OCI-LY7 (cell line): ENCODE measurements around the gene CDCP1. TPM values are rescaled to one million over a fixed set of nuclear protein-coding genes. Genes with fewer than 3 reads are reported as not detected.

ENCODE experiments used
- BruUV-seq: library from RNA; stranded (reverse); fragments of 400-500 nt; replicated peaks from 2 replicates; lab custom pipeline; 2021; lab: Mats Ljungman, UMichigan
- CTCF ChIA-PET: fragments of 300-600 bp; sonication (Branson Sonifier 250); formaldehyde crosslinking; loops from one replicate; lab custom pipeline; 2022; ENCODE audit warnings: antibody characterized with exemption; ENCODE audit not compliant: unreplicated experiment; lab: Charles Lee
- POLR2A ChIA-PET: fragments of 300-600 bp; sonication (Branson Sonifier 250); formaldehyde crosslinking; loops from one replicate; lab custom pipeline; 2022; ENCODE audit warnings: antibody characterized with exemption; lab: Charles Lee
- DNase-seq: peaks from one replicate; pipeline ENCODE4 v3.0.0-alpha.2; 2015; ENCODE audit warnings: low spot score
- H2AFZ ChIP-seq: fragments of 200-600 bp; sonication (generic), shearing (Covaris generic); 2 replicates; pipeline ENCODE4 v1.6.1; 2014; ENCODE audit warnings: mild to moderate bottlenecking, antibody characterized with exemption, low read length, moderate library complexity
- H3K27ac ChIP-seq: fragments of 200-600 bp; sonication (generic); 2 replicates; pipeline ENCODE4 v1.5.1; 2014; ENCODE audit warnings: mixed run types, low read depth, mild to moderate bottlenecking, moderate library complexity, low read length, inconsistent platforms; ENCODE audit not compliant: poor library complexity, severe bottlenecking
- H3K36me3 ChIP-seq: fragments of 200-600 bp; sonication (generic); 2 replicates; pipeline ENCODE4 v1.6.1; 2014; ENCODE audit warnings: mild to moderate bottlenecking, antibody characterized with exemption, low read length, moderate library complexity, mixed read lengths; ENCODE audit not compliant: insufficient read depth
- H3K4me1 ChIP-seq: fragments of 200-600 bp; sonication (generic); 2 replicates; pipeline ENCODE4 v1.5.1; 2014; ENCODE audit warnings: mild to moderate bottlenecking, low read length; ENCODE audit not compliant: insufficient read depth, poor library complexity, severe bottlenecking
- H3K4me2 ChIP-seq: fragments of 200-600 bp; sonication (generic); 2 replicates; pipeline ENCODE4 v1.6.1; 2014; ENCODE audit warnings: mild to moderate bottlenecking, low read length
- H3K4me3 ChIP-seq: fragments of 200-600 bp; sonication (generic); 2 replicates; pipeline ENCODE4 v1.5.1; 2014; ENCODE audit warnings: mild to moderate bottlenecking, low read depth, low read length; ENCODE audit not compliant: poor library complexity, severe bottlenecking
- H3K79me2 ChIP-seq: fragments of 200-600 bp; sonication (generic); 2 replicates; pipeline ENCODE4 v1.6.1; 2016; ENCODE audit warnings: low read depth, mild to moderate bottlenecking, low read length, moderate library complexity, mixed read lengths; ENCODE audit not compliant: insufficient read depth
- H3K9me2 ChIP-seq: fragments of 200-600 bp; sonication (generic); 2 replicates; pipeline ENCODE4 v1.6.1; 2016; ENCODE audit warnings: mild to moderate bottlenecking, low read length, mixed read lengths; ENCODE audit not compliant: insufficient read depth
- H3K9me3 ChIP-seq: fragments of 200-600 bp; sonication (generic); 2 replicates; pipeline ENCODE4 v1.6.1; 2014; ENCODE audit warnings: mild to moderate bottlenecking, mixed run types, low read length, mixed read lengths
- H4K20me1 ChIP-seq: fragments of 200-600 bp; sonication (generic); 2 replicates; pipeline ENCODE4 v1.6.1; 2014; ENCODE audit warnings: mild to moderate bottlenecking, antibody characterized with exemption, low read length, moderate library complexity, mixed read lengths; ENCODE audit not compliant: insufficient read depth
- EZH2phosphoT487 ChIP-seq: fragments of 200-600 bp; sonication (generic); IDR thresholded peaks from 2 replicates; pipeline ENCODE4 v1.6.1; 2018; ENCODE audit warnings: low read depth, borderline replicate concordance, mild to moderate bottlenecking, mixed run types, antibody characterized with exemption, low read length, moderate library complexity, mixed read lengths
- intact Hi-C: fragments of 100-400 bp; cut with micrococcal nuclease; formaldehyde crosslinking; loops from one replicate; pipeline ENCODE4 v1.10.0; 2022; ENCODE audit not compliant: unreplicated experiment
- total RNA-seq, 2 experiments: library from RNA; depleted of rRNA in 1 of 2; stranded (reverse); fragments of >200 nt in 1 of 2; shearing (Covaris generic) in 1 of 2; gene quantifications; 2 replicates each; pipeline ENCODE4 v1.2.3, GENCODE V29; 2014 to 2022
- TF ChIP-seq, protein P1 (sequence below): fragments of 200-600 bp; sonication (generic); conservative IDR thresholded peaks from 2 replicates; pipeline ENCODE4 v1.5.1; 2014; ENCODE audit warnings: mild to moderate bottlenecking, antibody characterized with exemption, low read length, moderate library complexity, mixed read lengths

Gene CDCP1
- total RNA-seq, 2 experiments from 2014 or later: not detected

DNA sequence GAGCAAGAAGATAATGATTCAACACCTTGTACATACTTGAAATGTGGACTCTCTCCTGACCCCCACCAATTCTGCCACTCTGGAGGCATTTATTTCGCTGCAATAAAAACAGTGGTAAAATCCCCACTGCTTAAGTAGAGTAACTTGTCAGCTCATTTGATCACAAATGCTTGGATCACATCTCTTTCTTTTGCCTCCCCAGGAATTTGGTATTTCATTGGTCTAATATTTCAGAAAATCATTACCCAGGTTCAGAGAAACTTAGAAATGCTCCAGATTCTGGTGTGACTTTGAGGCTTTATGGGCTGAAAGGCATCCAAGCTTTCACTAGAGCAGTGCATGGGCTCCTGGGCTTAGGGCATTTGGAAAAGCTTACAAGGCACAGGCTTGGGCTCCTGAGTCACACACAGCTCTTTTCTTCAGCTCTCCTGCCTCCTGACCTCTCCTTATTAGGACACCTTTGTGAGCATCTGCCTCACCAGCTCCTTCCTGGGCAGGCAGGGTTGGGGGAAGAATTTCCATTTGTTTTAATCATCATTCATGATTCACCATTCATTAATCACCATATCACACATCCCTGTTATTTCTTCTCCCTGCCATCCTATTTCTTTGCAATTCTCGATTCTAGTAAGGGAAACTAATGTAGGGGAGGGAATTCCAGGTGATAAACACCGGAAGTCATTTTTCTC lies 22.5 kb downstream of the CDCP1 start:
- intact Hi-C loops: no loop called here
- H3K4me1 ChIP-seq: no peaks in the 10 kb centered on the region
- H3K27ac ChIP-seq: no peak overlapping the region
- TF ChIP-seq EZH2phosphoT487: no peak
- TF ChIP-seq, protein P1, sequence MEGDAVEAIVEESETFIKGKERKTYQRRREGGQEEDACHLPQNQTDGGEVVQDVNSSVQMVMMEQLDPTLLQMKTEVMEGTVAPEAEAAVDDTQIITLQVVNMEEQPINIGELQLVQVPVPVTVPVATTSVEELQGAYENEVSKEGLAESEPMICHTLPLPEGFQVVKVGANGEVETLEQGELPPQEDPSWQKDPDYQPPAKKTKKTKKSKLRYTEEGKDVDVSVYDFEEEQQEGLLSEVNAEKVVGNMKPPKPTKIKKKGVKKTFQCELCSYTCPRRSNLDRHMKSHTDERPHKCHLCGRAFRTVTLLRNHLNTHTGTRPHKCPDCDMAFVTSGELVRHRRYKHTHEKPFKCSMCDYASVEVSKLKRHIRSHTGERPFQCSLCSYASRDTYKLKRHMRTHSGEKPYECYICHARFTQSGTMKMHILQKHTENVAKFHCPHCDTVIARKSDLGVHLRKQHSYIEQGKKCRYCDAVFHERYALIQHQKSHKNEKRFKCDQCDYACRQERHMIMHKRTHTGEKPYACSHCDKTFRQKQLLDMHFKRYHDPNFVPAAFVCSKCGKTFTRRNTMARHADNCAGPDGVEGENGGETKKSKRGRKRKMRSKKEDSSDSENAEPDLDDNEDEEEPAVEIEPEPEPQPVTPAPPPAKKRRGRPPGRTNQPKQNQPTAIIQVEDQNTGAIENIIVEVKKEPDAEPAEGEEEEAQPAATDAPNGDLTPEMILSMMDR: no peak
- H3K4me2 ChIP-seq: no peak overlapping the region
- DNase-seq: no peak
- BruUV-seq: no TSS peak
- no peak overlapping the region for H2AFZ ChIP-seq
- H4K20me1 ChIP-seq: no peaks in the 10 kb centered on the region
- no peaks in the 10 kb centered on the region for H3K9me3 ChIP-seq
- ChIA-PET CTCF (no interaction called here), POLR2A (no interaction called here)
- no peaks in the 10 kb centered on the region for H3K9me2 ChIP-seq
- H3K79me2 ChIP-seq: no peaks in the 10 kb centered on the region
- no peak overlapping the region for H3K4me3 ChIP-seq
- H3K36me3 ChIP-seq: no peaks in the 10 kb centered on the region

DNA sequence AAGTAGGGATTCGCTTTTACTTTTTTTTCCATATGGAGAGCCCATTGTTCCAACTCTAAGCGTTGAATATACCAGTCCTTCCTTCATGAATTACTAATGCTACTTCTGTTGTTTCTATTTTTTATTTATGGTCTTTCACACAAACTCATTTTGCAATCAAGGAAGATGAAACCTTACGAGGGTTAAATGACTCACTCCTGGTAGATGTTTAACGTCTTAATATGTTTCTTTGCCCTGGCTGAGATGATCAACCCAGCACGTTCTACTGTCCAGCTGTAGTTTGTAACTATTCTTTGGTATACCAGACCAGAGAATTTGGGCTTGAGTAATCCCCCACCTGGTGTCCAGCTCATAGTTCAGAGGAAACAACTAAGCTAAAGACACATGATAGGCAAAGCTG lies 23.1 kb downstream of the CDCP1 start:
- Histone ChIP-seq H3K27ac (no peak overlapping the region), H3K36me3 (no peaks in the 10 kb centered on the region), H3K4me2 (no peak overlapping the region), H3K9me3 (no peaks in the 10 kb centered on the region), H3K9me2 (no peaks in the 10 kb centered on the region), H3K4me1 (no peaks in the 10 kb centered on the region), H2AFZ (no peak overlapping the region), H3K4me3 (no peak overlapping the region), H4K20me1 (no peaks in the 10 kb centered on the region), H3K79me2 (no peaks in the 10 kb centered on the region)
- CTCF ChIA-PET: no interaction called here
- TF ChIP-seq, protein P1: no peak
- TF ChIP-seq EZH2phosphoT487: no peak
- POLR2A ChIA-PET: no interaction called here
- intact Hi-C loops: no loop called here
- DNase-seq: no peak
- no TSS peak for BruUV-seq

DNA sequence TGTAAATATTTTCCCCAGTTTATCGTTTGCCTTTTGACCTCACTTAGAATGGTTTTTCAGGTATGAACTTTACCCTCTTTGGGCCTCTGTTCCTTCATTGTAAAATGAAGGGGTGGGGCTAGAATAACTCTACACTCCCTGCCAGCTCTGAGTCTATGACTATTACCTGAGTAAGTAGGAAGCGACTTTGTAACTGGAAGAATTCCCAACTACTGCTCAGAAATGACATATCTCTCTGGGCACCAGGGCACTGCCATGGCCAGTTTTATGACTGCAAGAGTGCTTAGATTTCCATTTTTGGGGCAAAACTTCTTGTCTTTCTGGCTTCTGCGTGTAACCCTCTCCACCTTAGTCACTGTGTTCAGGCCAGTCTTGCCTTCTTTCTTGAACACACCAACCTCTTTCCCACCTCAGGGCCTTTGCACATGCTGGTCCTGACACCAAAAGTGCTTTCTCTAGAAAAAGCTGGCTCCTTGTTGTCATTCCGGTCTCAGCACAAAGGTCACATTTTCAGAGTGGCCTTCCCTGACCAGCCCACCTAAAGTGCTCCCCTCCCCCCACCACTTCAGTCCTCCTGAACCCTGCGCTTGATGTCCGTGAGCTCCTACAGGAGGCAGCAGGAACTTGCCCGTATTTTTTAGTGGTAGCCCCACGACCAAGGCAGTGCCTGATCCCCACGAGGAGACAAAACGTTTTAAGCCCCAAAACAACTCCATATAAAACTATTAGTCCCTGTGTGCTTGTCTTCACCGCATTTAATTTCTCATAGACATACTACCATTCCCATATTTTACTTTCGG lies 25.6 kb downstream of the CDCP1 start:
- BruUV-seq: no TSS peak
- POLR2A ChIA-PET: no interaction called here

More for the DNA sequence above, 25.6 kb downstream of the CDCP1 start:
- Histone ChIP-seq H3K4me2 (no peak overlapping the region), H3K27ac (no peak overlapping the region), H3K79me2 (no peaks in the 10 kb centered on the region), H3K9me3 (no peaks in the 10 kb centered on the region), H2AFZ (no peak overlapping the region), H3K36me3 (no peaks in the 10 kb centered on the region), H3K4me3 (no peak overlapping the region), H3K9me2 (no peaks in the 10 kb centered on the region), H4K20me1 (no peaks in the 10 kb centered on the region), H3K4me1 (no peaks in the 10 kb centered on the region)
- intact Hi-C loops: no loop called here
- CTCF ChIA-PET: no interaction called here
- DNase-seq: no peak
- TF ChIP-seq, protein P1: no peak
- TF ChIP-seq EZH2phosphoT487: no peak
